SK-N-SH treated with all-trans-retinoic acid at 6 μM for 48 hours (cell line): Measurements from ENCODE around the gene CCDC137.
A peak's percentile ranks its signal among the peaks of the same experiment; 100 is the strongest.

Experiments
- ATAC-seq: fragments of 200-7000 bp; cut with Tn5 transposase; 3 replicates; pipeline ENCODE4 v1.9.1; 2020; ENCODE audit warnings: mild to moderate bottlenecking, moderate library complexity
- ARNTL ChIP-seq: fragments of 450-650 bp; formaldehyde crosslinking; IDR thresholded peaks from 2 replicates; pipeline ENCODE4 v1.5.0; 2020; ENCODE audit warnings: low read depth, mild to moderate bottlenecking, moderate library complexity, borderline replicate concordance
- BACH2 ChIP-seq: fragments of 250-450 bp; sonication (Bioruptor Pico); IDR thresholded peaks from 2 replicates; pipeline ENCODE4 v1.9.0; 2021; ENCODE audit warnings: mild to moderate bottlenecking, borderline replicate concordance
- CREB5 ChIP-seq: fragments of 250-450 bp; sonication (Bioruptor Pico); IDR thresholded peaks from 2 replicates; pipeline ENCODE4 v1.5.1; 2020; ENCODE audit warnings: low read depth, mild to moderate bottlenecking, moderate library complexity
- CSDC2 ChIP-seq: fragments of 250-450 bp; sonication (Bioruptor Pico); IDR thresholded peaks from 2 replicates; pipeline ENCODE4 v1.5.0; 2020; ENCODE audit warnings: mild to moderate bottlenecking, moderate library complexity
- CSRNP3 ChIP-seq: fragments of 250-450 bp; sonication (Bioruptor Pico); IDR thresholded peaks from 2 replicates; pipeline ENCODE4 v1.5.1; 2021; ENCODE audit warnings: mild to moderate bottlenecking, moderate library complexity
- ESRRG ChIP-seq: fragments of 250-450 bp; sonication (Bioruptor Pico); IDR thresholded peaks from 2 replicates; pipeline ENCODE4 v1.6.1; 2021; ENCODE audit warnings: mild to moderate bottlenecking
- GLIS3 ChIP-seq: fragments of 250-450 bp; sonication (Bioruptor Pico); IDR thresholded peaks from 2 replicates; pipeline ENCODE4 v1.5.0; 2020; ENCODE audit warnings: mild to moderate bottlenecking, moderate library complexity
- OSR1 ChIP-seq: fragments of 250-450 bp; sonication (Bioruptor Pico); IDR thresholded peaks from 2 replicates; pipeline ENCODE4 v1.8.0; 2022; ENCODE audit warnings: moderate library complexity, mild to moderate bottlenecking, inconsistent platforms
- PATZ1 ChIP-seq: fragments of 250-450 bp; sonication (Bioruptor Pico); IDR thresholded peaks from 2 replicates; pipeline ENCODE4 v1.8.0; 2020; ENCODE audit warnings: mild to moderate bottlenecking, moderate library complexity, borderline replicate concordance
- POU6F1 ChIP-seq: fragments of 250-450 bp; sonication (Bioruptor Pico); IDR thresholded peaks from 2 replicates; pipeline ENCODE4 v1.8.0; 2021; ENCODE audit warnings: low read depth, mild to moderate bottlenecking, moderate library complexity, borderline replicate concordance
- PPARA ChIP-seq: fragments of 250-450 bp; sonication (Bioruptor Pico); IDR thresholded peaks from 2 replicates; pipeline ENCODE4 v1.5.0; 2020; ENCODE audit warnings: mild to moderate bottlenecking, borderline replicate concordance
- RARB ChIP-seq: fragments of 250-450 bp; sonication (Bioruptor Pico); IDR thresholded peaks from 2 replicates; pipeline ENCODE4 v1.8.0; 2021; ENCODE audit warnings: mild to moderate bottlenecking, moderate library complexity
- SNAI2 ChIP-seq: fragments of 250-450 bp; sonication (Bioruptor Pico); IDR thresholded peaks from 2 replicates; pipeline ENCODE4 v1.5.0; 2020; ENCODE audit warnings: mild to moderate bottlenecking, moderate library complexity
- TCF4 ChIP-seq: fragments of 250-450 bp; sonication (Bioruptor Pico); IDR thresholded peaks from 2 replicates; pipeline ENCODE4 v1.8.0; 2021; ENCODE audit warnings: mild to moderate bottlenecking, moderate library complexity, borderline replicate concordance
- TOX ChIP-seq: fragments of 250-450 bp; sonication (Bioruptor Pico); IDR thresholded peaks from 2 replicates; pipeline ENCODE4 v1.8.0; 2021; ENCODE audit warnings: mild to moderate bottlenecking, moderate library complexity, borderline replicate concordance
- ZC3H10 ChIP-seq: fragments of 250-450 bp; sonication (Bioruptor Pico); IDR thresholded peaks from 2 replicates; pipeline ENCODE4 v1.5.1; 2021; ENCODE audit warnings: mild to moderate bottlenecking, moderate library complexity
- ZFP3 ChIP-seq: fragments of 250-450 bp; sonication (Bioruptor Pico); IDR thresholded peaks from 2 replicates; pipeline ENCODE4 v1.5.0; 2020; ENCODE audit warnings: mild to moderate bottlenecking, moderate library complexity
- ZFP30 ChIP-seq: fragments of 450-650 bp; formaldehyde crosslinking; IDR thresholded peaks from 2 replicates; pipeline ENCODE4 v1.5.0; 2022; ENCODE audit warnings: mild to moderate bottlenecking, moderate library complexity
- ZNF565 ChIP-seq: fragments of 450-650 bp; formaldehyde crosslinking; conservative IDR thresholded peaks from 2 replicates; pipeline ENCODE4 v1.5.0; 2020; ENCODE audit warnings: low read depth, mild to moderate bottlenecking, moderate library complexity
- ZNF70 ChIP-seq: fragments of 450-650 bp; formaldehyde crosslinking; IDR thresholded peaks from 2 replicates; pipeline ENCODE4 v1.5.0; 2020; ENCODE audit warnings: mild to moderate bottlenecking, moderate library complexity
- ZNF8 ChIP-seq: fragments of 450-650 bp; formaldehyde crosslinking; IDR thresholded peaks from 2 replicates; pipeline ENCODE4 v1.5.0; 2020; ENCODE audit warnings: mild to moderate bottlenecking, moderate library complexity

The CCDC137 gene

GRCh38 chr17:81711814-81712467 lies 45.4 kb downstream of the CCDC137 start, which contains the start of gene SLC25A10:
Gene SLC25A10 (plus strand): TSS chr17:81712284. CDS start chr17:81712427, 143 bp downstream.
- peak; percentile 57 for ATAC-seq

GRCh38 chr17:81712468-81713003 lies 46.0 kb downstream of the CCDC137 start:
- ATAC-seq = peak; percentile 52
- TF ChIP-seq RARB (CRISPR knock-in tag) (no peak), PPARA (CRISPR knock-in tag) (no peak), CREB5 (no peak), OSR1 (CRISPR knock-in tag) (no peak), PATZ1 (CRISPR knock-in tag) (no peak), TOX (CRISPR knock-in tag) (no peak), TCF4 (CRISPR knock-in tag) (no peak), ESRRG (CRISPR knock-in tag) (no peak), ZNF565 (no peak), ARNTL (CRISPR knock-in tag) (no peak; the same call in 1 of the 2 replicates), ZNF8 (CRISPR knock-in tag) (no peak), POU6F1 (no peak), ZC3H10 (no peak)

More at GRCh38 chr17:81711814-81712467, 45.4 kb downstream of the CCDC137 start, which contains the start of gene SLC25A10:
- peak; percentile 10; the same call in 1 of the 2 replicates for TF ChIP-seq ZC3H10
- TF ChIP-seq ESRRG (CRISPR knock-in tag) = 0 out of 2 replicates have a peak, but pooled peaks have one; percentile 43
- TF ChIP-seq TOX (CRISPR knock-in tag) = no peak
- 0 out of 2 replicates have a peak, but pooled peaks have one; percentile 61 for TF ChIP-seq CSDC2 (CRISPR knock-in tag)
- 0 out of 2 replicates have a peak, but pooled peaks have one; percentile 12 for TF ChIP-seq ZFP3
- no peak for TF ChIP-seq TCF4 (CRISPR knock-in tag)

- no peak for TF ChIP-seq PPARA (CRISPR knock-in tag)
- no peak for TF ChIP-seq ZC3H10
- no peak for TF ChIP-seq GLIS3
- no peak for TF ChIP-seq ZNF70 (CRISPR knock-in tag)
- no peak for TF ChIP-seq ZNF8 (CRISPR knock-in tag)
- no peak for TF ChIP-seq ZNF565
- TF ChIP-seq TCF4 (CRISPR knock-in tag) = no peak
- no peak for TF ChIP-seq TOX (CRISPR knock-in tag)
- TF ChIP-seq PATZ1 (CRISPR knock-in tag) = no peak
- no peak for TF ChIP-seq CSRNP3 (CRISPR knock-in tag)
- no peak for TF ChIP-seq ARNTL (CRISPR knock-in tag)
- no peak for TF ChIP-seq ZFP3
- no peak for TF ChIP-seq ESRRG (CRISPR knock-in tag)
- TF ChIP-seq ZFP30 (CRISPR knock-in tag) = no peak
- TF ChIP-seq SNAI2 (CRISPR knock-in tag) = no peak
- no peak for TF ChIP-seq POU6F1
- no peak for TF ChIP-seq BACH2 (CRISPR knock-in tag)
- no peak for TF ChIP-seq CREB5
- TF ChIP-seq OSR1 (CRISPR knock-in tag) = no peak
- ATAC-seq = peak; percentile 3
Observed at GRCh38 chr17:81713004-81713555, 46.5 kb downstream of the CCDC137 start.
